Measurements from ENCODE around the gene RTN4R. TPM values are rescaled to one million over a fixed set of nuclear protein-coding genes. Genes with fewer than 3 reads are reported as not detected.

RTN4R gene
- total and polyA plus RNA-seq, 2 donors from 2014 or later, result 1.2 to 2.5 TPM

DNA sequence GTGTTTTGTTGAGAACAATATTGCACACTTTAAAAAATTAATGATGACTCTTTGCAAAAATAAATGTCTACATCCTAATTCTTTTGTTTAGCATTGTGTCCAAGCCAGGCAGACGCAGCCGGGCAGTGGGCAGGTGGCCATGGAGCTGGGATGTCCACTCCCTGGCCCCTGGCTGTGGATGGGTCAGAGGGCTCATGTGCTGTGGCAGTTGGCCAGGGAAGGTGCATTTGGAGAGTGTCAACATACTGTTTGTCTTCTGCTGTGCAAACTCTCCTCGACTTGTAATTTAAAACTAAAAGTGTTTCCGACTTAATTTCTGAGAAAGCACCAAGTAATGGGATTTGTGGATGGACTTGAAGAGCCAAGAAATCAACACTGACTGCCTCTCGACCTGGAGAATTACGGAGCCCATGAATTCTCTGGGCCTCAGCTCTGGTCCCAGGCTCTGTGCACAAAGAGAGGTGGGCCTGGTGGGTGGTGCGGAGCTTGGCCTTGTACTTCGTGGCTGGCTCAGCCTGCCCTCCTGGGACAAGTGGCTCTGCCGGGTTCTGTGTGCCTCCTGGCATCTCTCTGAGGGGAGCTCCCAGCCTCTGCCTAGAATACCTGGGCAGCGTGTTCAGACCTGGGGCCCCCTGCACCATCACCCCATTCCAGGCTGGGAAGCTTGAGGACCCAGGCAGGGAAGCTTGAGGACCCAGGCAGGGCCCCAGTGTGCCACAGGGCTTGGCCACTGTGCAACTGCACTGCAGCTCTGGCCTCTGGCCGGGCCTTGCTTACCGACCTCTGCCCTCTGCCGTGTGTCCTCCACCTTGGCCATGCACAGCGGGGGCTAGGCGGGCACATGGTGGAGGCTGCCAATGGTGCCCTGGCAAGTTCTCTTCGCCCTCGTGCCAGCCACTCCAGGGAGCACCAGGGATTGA is 46.4 kb downstream of the RTN4R start:
- H3K27ac ChIP-seq (ENCODE audit: low read depth in 2 of 2, low read length in 2 of 2), result no peak overlapping the region
- no peak for FAIRE-seq

DNA sequence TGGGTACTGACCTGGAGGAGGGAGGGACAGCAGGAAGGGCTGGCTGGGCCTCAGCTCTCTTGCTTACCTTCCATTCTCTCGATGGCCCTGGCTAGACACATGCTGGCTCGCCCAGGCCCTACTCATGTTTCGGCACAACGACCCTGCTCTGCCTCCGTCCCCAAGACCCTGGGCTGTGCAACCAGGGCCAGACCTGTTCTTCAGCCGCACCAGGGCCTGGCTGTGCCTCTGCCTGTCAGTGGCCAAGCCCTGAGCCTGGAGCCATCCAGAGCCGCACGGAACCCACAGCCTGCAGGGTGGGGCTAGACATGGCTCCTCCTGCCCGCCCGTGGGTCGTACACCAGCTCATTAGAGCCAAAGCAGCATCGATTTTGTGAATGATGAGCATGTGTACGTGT is 47.5 kb downstream of the RTN4R start:
- Histone ChIP-seq H3K9ac (ENCODE audit: low read length in 3 of 3) (no peak overlapping the region), H3K4me3 (ENCODE audit: low read length in 3 of 3) (no peak overlapping the region), H3K9me3 (ENCODE audit: control insufficient read depth in 2 of 3, insufficient read depth in 1 of 3, low read length in 3 of 3) (no peaks in the 10 kb centered on the region), H3K4me1 (ENCODE audit: control insufficient read depth in 2 of 3, insufficient read depth in 2 of 3, low read depth in 1 of 3, low read length in 3 of 3) (no peaks in the 10 kb centered on the region), H3K27ac (ENCODE audit: low read depth in 2 of 2, low read length in 2 of 2) (no peak overlapping the region), H3K27me3 (ENCODE audit: control insufficient read depth, insufficient read depth, low read length) (no peaks in the 10 kb centered on the region), H3K36me3 (ENCODE audit: control insufficient read depth in 2 of 3, insufficient read depth in 3 of 3, low read length in 3 of 3) (no peaks in the 10 kb centered on the region)
- FAIRE-seq (no peak), DNase-seq (no peak)
- TF ChIP-seq, protein P1, sequence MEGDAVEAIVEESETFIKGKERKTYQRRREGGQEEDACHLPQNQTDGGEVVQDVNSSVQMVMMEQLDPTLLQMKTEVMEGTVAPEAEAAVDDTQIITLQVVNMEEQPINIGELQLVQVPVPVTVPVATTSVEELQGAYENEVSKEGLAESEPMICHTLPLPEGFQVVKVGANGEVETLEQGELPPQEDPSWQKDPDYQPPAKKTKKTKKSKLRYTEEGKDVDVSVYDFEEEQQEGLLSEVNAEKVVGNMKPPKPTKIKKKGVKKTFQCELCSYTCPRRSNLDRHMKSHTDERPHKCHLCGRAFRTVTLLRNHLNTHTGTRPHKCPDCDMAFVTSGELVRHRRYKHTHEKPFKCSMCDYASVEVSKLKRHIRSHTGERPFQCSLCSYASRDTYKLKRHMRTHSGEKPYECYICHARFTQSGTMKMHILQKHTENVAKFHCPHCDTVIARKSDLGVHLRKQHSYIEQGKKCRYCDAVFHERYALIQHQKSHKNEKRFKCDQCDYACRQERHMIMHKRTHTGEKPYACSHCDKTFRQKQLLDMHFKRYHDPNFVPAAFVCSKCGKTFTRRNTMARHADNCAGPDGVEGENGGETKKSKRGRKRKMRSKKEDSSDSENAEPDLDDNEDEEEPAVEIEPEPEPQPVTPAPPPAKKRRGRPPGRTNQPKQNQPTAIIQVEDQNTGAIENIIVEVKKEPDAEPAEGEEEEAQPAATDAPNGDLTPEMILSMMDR (IDR thresholded peaks at IDR 0.05; ENCODE audit: borderline replicate concordance, extremely low read depth, insufficient read depth), result no peak
- intact Hi-C loops (cut with DNase I), result no loop called here

More for the DNA sequence above, 46.4 kb downstream of the RTN4R start:
- Histone ChIP-seq H3K27me3 (ENCODE audit: control insufficient read depth, insufficient read depth, low read length) (no peaks in the 10 kb centered on the region), H3K9ac (ENCODE audit: low read length in 3 of 3) (no peak overlapping the region), H3K36me3 (ENCODE audit: control insufficient read depth in 2 of 3, insufficient read depth in 3 of 3, low read length in 3 of 3) (no peaks in the 10 kb centered on the region), H3K4me1 (ENCODE audit: control insufficient read depth in 2 of 3, insufficient read depth in 2 of 3, low read depth in 1 of 3, low read length in 3 of 3) (peaks cover 0 to 3% (median 0%) of the 10 kb centered on the region in 3 donors), H3K4me3 (ENCODE audit: low read length in 3 of 3) (no peak overlapping the region), H3K9me3 (ENCODE audit: control insufficient read depth in 2 of 3, insufficient read depth in 1 of 3, low read length in 3 of 3) (no peaks in the 10 kb centered on the region)
- TF ChIP-seq, protein P1 (IDR thresholded peaks at IDR 0.05; ENCODE audit: borderline replicate concordance, extremely low read depth, insufficient read depth), result no peak
- no peak for DNase-seq
- intact Hi-C loops (cut with DNase I), result no loop called here

- Histone ChIP-seq H3K27me3 (ENCODE audit: control insufficient read depth, insufficient read depth, low read length) (no peaks in the 10 kb centered on the region), H3K9ac (ENCODE audit: low read length in 3 of 3) (no peak overlapping the region), H3K4me3 (ENCODE audit: low read length in 3 of 3) (no peak overlapping the region), H3K27ac (ENCODE audit: low read depth in 2 of 2, low read length in 2 of 2) (no peak overlapping the region), H3K4me1 (ENCODE audit: control insufficient read depth in 2 of 3, insufficient read depth in 2 of 3, low read depth in 1 of 3, low read length in 3 of 3) (no peaks in the 10 kb centered on the region), H3K9me3 (ENCODE audit: control insufficient read depth in 2 of 3, insufficient read depth in 1 of 3, low read length in 3 of 3) (no peaks in the 10 kb centered on the region), H3K36me3 (ENCODE audit: control insufficient read depth in 2 of 3, insufficient read depth in 3 of 3, low read length in 3 of 3) (no peaks in the 10 kb centered on the region)
- TF ChIP-seq, protein P1 (IDR thresholded peaks at IDR 0.05; ENCODE audit: borderline replicate concordance, extremely low read depth, insufficient read depth), result no peak
- FAIRE-seq (no peak), DNase-seq (no peak)
- intact Hi-C loops (cut with DNase I), result no loop called here
These were observed 48.2 kb downstream of the RTN4R start for GRCh38 chr22:20219667-20220628.
